NCI-H146 treated with DMSO at 0.1 percent for 48 hours (cell line): Measurements from ENCODE around the gene BHLHA15.

ENCODE experiments used
- DNase-seq: peaks from one replicate; lab custom pipeline; 2025; ENCODE audit not compliant: unreplicated experiment; lab: John Stamatoyannopoulos, UW

BHLHA15 gene

DNA sequence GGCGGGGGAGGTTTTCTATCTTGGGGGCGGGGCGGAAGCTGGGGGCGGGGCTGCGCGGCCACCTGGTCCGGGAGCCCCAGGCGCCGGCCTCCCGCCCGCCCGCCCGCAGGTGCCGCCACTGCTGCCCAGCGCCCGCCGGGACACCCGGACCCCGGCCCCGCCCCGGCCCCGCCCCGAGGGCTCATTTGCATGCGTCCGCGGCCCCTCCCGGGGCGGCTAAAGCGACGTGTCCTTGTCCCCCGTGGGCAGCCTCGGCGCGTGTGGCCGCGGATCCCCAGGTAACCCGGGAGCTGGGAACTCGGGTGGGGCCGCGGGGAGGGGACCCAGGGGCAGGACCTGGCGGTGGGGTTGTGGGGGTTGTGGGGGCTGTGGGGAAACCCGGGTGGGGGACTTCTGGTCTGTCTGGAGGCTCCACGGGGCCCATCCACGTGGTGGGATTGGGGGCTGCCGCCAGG, at the start of gene BHLHA15:
BHLHA15 (plus strand) TSS at position 219 of the 455 bp plus-strand sequence. CDS start 871 bp downstream, outside the sequence.
- peak; percentile 18 for DNase-seq

DNA sequence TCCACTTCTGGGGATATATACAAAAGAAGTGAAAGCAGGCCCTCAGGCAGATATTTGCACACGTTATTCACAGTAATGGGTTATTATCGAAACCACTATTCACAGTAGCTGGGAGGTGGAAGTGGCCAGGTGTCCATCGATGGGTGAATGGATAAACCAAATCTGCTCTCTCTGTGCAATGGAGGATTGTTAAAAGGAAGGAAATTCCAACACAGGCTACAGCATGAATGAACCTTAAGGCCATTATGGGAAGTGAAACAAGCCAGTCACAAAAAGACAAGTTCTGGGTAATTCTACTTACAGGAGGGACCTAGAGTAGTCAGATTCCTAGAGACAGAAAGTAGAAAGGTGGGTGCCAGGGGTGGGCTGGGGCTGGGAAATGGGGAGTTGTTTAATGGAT, 48.5 kb upstream of the BHLHA15 start:
- peak; percentile 84 for DNase-seq

DNA sequence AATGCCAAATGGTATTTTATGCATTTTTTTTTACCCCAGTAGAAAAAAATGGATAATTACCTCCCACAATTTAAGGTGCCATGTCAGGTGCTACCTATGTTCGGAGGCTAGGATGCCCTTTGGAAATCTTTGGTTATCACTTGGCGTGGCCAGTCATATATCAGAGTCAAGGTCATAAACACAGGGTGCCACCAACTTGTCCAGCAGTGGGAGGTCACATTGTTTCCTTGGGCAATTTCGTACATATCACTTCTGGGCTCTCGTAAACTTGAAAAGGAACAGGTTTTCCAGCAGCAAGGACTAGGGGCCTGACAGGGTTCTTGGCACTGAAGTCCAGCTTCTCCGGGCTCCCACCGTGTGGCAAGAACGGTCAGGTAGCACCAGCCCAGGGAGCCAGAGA, 48.0 kb upstream of the BHLHA15 start:
- no peak for DNase-seq

DNA sequence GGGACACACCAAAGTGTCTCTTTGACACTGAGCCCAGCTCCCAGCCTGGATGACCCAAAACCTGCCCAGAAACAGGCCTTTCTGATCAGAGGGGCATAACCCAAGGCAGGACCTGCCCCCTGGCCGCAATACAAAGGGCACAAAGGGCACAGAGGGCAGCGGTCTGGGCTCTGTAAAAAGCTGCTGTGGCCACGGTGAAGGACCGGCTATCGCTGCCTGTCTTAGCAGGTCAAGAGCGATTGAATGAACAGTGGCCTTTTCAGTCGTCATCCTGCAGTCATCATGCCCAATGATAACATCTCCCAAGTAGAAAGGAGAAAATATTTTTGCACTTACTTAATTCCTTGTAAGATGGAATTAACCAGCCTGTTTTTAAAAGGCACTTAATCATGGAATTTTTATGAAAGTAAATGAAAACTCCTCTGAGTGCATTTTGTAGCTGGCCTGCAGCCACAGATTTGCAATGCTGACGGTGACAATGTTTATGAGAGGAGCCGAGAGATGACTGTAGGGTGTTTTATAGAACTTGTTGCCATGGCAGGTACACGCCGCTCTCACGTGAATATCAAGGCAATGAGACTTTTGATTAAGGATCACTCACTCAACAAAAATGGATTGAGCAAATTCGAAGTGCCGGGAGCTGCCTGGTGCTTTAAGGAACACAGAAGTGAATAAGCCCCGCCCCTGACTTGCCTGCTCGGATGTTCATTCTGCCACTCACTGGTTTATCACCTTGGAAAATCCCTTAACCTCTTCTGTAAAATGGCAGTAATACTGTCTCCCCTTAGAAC, 47.3 kb upstream of the BHLHA15 start:
- no peak for DNase-seq

DNA sequence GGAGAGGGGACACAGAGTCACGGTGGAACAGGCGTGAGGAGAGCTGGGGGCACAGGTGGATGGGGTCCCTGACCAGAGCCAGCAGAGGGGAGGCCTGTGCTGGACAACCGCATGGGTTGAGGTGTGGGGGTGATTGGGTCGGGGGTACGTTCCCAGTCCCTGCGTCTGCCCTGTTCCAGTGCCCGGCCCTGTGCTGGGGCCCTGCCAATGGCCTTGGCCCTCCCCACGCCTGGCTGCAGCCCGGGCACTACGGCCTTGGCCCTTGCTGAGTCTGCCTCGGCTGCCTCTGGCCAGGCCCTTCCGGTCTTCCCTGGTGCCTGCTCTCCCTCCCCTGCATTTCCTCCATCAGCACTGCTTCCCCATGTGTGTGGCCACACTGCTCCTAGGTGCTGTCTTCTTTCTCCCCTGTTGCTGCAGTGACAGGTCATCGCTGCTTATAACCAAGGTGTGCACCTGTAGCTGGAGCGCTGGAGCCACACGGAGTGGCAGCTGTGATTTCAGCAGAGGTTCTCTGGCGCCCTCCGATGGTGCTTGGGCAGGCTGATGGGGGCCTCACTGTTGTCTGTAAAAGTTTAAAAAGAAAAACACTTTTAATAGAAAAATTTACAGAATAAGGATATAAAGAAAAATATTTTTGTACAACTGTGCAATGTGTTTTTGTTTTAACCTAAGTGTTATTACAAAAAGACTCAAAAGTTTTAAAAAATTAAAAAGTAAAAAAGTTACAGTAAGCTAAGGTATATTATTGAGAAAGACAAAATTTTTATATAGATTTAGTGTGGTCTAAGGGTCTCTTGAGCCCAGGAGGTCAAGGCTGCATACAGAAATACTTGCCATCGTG, 45.2 kb upstream of the BHLHA15 start:
- DNase-seq, result peak; percentile 16

DNA sequence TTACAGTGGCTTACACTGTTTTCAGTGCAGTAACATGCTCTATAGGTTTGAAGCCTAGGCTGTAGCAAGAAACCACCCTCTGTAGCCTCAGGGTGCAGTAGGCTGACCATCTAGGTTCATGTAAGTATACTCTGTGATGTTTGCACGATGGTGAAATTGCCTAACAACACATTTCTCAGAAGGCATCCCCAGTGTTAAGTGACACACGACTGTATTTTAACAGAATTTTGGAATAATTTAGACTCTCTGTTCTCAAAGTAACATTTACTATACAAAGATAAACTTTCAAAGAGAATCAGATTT, 44.6 kb upstream of the BHLHA15 start:
- DNase-seq, result no peak

DNA sequence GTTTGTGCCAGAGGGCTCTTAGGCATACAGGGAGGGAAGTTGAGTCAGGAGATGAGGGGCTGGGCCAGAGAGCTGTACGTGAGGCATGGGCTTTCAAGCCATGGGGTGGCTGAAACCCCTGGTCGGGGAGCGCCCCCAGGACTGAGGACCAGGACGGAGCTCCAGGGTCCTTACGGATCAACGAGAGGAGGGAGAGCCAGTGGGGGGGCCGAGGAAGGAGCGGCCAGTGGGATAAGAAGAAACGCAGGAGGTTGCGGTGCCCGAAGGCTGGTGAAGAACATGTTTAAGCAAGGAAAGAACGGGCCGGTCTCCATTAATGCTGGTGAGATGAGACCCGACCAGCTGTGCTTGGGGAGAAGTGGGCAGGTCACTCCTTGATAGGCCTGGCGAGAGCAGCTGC, 43.6 kb upstream of the BHLHA15 start:
- DNase-seq, result no peak

DNA sequence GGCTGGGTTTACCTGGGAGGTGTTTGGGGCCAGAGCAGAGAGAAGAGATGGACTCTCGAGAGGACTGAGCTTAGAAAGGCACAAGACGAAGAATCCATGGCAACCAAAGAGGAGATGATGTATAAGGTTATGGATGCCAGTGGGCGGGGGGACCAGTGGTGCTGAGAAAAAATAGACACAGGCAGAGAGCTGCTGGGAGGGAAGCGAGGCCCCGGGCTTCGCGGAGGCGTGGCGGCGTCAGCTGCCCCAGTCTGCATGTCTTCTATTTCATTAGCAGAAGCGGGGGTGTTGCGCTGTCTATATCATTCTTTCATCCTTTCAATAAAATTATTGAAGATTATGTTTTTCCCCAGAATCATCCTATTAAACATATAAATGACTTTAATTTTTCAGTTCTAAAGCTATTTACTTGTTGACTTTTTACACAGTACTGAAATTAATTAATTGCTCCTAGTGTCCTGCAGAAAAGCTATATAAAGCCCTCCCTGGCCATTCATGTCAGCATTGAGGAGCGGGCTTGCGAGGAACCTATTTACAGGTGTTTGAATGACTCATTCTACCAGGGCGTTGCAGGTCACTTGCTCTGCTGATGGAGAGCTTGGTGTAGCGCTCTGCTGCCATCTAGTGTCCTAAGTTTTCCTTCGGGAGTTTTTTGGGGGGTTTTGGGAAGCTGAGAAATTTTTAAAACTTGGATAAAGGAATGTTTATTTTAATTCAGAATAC, 42.9 kb upstream of the BHLHA15 start:
- peak; percentile 54 for DNase-seq

DNA sequence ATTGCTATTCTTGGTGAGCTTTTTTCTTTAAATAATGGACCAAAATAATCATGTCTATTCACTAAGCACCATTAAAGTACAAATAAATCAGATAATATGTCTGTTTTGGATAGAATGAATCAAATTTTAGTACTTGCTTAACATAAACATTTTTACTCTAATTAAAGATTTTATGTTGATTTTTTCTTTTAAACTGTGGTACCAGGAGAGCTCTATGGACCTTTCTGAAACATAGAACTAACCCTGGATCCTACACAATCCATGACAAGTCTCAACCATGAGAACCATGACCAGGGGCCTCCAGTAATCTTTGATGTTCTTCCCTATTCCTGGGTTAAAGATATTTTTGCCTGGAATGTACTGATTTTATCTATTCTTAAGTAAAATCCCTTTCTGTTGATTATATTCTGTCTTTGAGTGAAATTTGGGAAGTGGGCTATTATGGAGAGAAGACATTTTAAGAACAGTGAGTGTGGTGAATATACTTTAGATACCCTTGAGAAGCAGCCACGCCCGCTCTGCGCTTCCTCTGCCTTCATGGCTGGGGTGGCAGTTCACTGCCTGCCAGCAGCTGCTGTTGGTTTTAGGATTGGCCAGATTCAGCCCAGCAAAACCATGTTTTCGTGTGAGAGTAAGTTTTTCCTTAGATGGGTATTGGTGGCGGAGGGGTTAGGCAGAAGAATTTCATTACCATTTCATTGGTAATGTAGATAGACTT, 42.2 kb upstream of the BHLHA15 start:
- no peak for DNase-seq

DNA sequence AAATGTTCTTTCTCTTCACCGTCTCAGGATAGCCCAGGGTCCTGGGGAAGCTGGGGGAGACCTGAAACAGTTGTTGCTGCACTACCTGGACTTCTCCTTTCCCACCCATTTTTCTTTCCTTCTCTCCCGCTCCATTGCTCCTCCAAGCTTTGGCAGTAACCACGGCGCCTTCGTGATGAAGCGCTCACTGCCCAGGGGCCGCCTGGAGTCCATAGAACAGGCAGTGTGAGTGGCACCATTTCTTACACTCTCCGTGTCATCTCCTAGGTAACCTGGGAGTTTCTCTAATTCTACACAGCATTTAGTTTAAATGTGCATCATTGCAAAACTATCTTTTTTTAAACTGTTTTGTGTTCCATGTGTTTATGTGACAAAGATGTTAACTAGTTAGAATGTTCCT, 40.3 kb upstream of the BHLHA15 start:
- DNase-seq, result no peak

DNA sequence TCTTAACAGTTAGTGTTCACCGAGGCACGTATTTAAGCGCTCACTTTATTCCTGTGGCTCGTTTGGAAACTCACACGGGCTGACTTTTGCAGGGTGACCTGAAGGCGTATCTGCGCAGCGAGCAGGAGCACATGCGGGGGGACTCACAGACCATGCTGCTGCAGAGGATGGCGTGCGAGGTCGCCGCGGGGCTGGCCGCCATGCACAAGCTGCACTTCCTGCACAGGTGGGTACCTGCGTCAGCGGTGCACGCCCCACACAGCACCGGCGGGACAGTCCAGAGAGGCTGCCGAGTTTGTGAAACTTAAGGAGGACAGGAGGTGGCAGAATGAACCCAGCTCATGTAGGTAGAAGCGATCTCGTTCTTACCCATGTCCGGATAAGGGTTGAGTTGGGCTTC, 39.8 kb upstream of the BHLHA15 start:
- no peak for DNase-seq

DNA sequence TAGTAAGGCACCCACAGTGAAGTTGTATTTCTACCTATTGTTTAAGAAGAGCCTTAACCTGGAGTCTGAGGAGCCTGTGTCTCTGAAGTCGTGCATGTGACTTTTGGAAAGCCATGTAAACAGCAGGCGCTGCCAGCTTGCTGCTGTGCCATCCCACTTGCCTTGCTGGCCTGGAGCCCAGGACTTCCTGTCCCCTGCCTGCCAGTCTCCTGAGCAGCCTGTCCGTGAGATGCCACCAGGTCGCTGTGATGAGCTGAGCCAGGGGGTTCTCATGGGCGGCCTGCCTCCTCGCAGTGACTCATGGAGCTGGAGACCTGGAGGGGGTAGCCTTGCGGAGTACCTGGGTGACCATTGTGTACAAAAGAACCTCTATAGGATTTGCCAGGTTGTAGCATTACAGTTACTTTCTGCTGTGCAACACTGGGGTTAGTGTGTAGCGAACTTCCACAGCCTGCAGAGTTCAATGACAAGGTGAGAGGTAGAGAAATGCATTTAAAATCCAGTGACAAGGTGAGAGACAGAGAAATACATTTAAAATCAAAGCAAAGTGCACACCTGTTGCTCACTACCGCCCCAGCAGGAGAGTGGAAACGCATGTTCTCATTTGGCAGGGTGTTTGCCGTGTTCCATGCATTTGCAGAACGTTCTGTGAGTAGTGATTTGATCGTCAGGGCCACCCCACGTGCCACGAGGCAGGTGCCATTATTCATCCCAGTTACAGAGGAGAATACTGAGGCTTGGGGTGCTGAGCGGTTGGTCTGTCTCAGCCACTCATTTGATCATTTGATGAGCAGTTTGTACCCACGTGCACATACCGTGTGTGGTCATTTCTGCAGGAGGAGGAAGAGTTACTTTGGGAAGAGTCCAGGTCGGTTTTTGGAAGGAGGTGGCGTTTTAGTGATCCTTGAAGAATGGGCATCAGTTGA, 36.6 kb upstream of the BHLHA15 start:
- no peak for DNase-seq

DNA sequence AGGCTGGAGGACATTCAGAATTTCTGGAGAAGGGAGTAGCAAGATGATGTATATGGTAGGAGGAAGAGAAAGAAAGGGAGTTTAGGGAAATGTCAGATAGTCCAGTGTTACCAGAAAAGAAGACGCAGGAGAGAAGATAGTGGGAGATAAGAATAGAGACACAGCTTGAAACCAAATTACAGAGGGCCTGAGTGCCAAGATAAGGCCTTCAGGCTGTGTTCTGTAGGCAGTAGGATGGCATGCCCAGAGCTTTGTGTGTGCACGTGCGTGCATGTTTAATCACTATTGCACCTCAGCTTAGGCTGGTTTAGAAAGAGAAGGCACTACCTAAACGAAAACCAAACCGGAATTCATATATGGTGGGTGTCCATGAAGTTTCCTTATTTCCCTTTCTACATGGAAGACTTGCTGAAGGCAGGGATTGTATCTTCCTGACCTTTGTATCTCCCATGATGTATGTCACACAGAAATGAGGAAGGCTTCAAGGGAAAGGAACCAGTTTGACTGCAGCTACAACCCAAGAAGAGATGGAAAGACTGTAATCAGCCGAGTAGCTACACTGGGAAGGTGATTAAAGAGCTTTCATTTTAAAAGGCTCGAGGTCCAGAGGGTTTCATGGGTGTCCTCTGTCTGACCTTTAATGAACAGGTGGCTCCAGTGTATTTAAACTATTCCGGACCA, 35.8 kb upstream of the BHLHA15 start:
- no peak for DNase-seq

DNA sequence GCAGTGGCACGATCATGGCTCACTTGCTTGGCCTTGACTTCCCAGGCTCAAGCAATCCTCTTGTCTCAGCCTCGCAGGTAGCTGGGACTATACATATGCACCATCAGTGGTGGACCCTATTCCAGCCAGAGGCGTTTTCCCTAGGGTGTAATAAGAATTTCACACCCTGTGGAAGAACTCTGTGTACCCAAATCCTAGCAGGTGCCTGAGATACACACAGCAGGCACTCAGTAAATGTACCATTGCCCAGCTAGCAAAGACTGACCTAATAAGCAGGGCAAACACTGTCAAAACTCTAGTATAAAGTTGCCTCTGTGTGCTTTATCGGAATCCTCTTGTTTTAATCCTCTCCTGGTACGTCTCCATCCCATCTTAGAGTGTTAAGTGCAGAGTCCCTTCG, 33.7 kb upstream of the BHLHA15 start:
- no peak for DNase-seq

DNA sequence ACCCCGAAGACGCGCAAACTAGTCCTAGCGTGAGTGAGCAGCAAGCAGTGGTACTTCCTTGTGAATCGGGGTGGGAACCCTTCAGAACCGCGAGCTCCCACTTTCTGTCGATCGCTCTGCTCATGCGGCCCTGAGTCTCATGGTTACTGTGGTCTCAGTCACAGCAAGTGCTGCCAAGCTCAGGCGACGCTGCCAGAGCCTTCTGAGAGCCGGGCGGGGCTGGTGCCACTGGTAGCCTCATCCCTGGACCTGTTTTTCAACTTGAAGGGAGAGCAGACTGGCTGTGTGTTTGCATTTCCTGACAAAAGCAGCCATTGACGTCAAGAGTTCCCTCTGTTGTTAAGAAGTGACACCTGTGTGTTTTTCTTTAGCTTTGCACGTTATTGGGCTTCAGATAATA, 32.9 kb upstream of the BHLHA15 start:
- DNase-seq, result no peak

DNA sequence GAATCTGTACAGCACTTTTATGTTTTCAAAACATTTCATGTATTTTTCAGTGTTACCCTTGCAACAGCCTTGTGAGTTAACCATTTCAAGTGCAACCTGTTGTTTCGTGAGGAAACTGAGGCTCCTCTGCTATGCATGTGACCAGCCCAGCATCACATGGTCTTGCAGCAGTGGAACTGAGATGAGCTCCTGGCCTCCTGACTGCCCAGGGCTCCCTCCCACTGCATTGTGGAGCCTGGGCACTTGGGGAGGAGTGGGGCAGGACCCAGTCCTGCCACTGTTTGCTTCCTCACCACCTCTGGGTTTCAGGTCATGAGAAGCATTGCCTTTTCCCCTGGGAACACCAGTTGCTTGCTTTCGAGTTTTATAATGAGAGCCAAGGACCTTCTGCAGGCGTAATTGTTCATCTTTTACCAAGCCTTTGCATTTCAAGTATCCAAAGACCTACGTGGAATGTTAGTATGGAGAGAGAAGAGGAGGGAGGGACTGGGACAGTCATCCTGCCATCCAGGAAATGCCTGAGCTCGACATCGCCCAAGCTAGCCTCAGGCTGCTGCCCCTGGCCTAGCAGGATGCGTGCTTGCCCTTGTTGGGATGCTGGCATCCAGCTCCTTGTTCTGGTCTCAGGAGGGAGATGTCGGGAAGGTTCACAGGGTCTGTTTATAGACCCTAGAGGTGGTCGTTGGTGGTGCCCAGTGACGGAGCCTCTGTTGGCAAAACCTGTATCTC, 32.3 kb upstream of the BHLHA15 start:
- no peak for DNase-seq

DNA sequence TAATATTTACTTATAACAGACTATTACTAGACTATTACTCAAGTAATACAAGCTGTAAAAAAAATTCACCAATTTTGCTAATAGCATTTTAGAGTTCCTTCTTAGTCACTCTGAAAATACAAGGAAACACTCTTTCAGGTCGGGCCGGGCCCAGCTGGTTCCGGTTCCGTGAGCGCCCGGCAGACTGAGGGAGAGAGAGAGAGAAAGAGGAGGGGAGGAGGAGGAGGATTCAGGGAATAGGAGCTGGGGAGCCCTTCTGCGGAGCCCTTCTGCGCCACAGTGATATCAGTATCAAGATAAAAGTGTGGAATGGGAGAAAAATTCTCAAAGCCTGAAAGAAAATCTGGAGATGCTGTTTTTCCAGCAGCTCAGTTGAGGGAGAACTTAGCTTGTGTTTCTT, 30.5 kb upstream of the BHLHA15 start:
- no peak for DNase-seq

DNA sequence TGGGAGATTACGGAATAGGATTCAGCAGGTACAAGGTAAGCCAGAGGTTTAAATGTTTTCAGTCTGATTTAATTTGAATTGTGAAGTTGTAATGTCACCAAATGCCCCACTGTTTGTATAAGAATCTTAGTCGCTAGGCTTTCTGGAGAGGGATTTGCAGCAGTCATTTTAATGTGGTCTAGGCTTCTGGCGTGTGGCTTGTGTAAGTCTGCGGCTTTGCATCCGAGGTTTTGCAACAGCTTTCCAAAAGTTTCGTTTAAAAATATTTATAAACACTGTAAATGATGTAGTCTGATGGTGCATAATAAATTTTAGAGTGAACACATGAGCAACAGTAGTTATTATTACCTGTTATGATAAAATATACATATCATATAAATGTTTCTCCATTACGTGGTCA, 26.1 kb upstream of the BHLHA15 start:
- no peak for DNase-seq
